Ovary (tissue), 3 donors: ENCODE measurements around the gene CYSRT1.

Experiments
- POLR2A ChIP-seq: fragments of 450-650 bp; IDR thresholded peaks from one replicate; pipeline ENCODE4 v1.6.1; 2017; ENCODE audit warnings: antibody characterized with exemption, mild to moderate bottlenecking, moderate library complexity
- TF ChIP-seq, protein P1 (sequence below), 3 donors: fragments of 450-650 bp in 2 of 3; fragments of 200-600 bp in 1 of 3; IDR thresholded peaks; one replicate each; pipeline versions ENCODE4 v1.5.1 to v1.8.0; 2016 to 2022; ENCODE audit warnings: antibody characterized with exemption in 3 of 3, mild to moderate bottlenecking in 1 of 3
- donor health status: DM: no; HTN: no; CAD: no.

DNA sequence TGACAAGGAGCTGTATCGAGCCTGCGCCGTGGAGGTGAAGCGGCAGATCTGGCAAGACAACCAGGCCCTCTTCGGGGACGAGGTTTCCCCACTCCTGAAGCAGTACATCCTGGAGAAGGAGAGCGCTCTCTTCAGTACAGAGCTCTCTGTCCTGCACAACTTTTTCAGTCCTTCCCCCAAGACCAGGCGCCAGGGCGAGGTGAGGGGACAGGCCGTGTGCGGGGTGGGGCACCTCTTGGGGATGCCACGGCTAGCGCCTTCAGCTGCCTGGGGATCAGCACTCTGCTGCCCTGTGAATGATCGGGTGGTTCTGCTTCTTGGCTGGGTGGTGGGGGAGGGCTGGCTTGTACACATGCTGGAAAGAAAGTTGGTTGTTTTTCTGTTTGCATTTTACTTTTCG lies 31.9 kb downstream of the CYSRT1 start:
- TF ChIP-seq POLR2A: no peak
- TF ChIP-seq, protein P1, sequence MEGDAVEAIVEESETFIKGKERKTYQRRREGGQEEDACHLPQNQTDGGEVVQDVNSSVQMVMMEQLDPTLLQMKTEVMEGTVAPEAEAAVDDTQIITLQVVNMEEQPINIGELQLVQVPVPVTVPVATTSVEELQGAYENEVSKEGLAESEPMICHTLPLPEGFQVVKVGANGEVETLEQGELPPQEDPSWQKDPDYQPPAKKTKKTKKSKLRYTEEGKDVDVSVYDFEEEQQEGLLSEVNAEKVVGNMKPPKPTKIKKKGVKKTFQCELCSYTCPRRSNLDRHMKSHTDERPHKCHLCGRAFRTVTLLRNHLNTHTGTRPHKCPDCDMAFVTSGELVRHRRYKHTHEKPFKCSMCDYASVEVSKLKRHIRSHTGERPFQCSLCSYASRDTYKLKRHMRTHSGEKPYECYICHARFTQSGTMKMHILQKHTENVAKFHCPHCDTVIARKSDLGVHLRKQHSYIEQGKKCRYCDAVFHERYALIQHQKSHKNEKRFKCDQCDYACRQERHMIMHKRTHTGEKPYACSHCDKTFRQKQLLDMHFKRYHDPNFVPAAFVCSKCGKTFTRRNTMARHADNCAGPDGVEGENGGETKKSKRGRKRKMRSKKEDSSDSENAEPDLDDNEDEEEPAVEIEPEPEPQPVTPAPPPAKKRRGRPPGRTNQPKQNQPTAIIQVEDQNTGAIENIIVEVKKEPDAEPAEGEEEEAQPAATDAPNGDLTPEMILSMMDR (IDR thresholded peaks at IDR 0.05): no peak
